ENCODE data around the gene TOP2B.

TOP2B gene

DNA sequence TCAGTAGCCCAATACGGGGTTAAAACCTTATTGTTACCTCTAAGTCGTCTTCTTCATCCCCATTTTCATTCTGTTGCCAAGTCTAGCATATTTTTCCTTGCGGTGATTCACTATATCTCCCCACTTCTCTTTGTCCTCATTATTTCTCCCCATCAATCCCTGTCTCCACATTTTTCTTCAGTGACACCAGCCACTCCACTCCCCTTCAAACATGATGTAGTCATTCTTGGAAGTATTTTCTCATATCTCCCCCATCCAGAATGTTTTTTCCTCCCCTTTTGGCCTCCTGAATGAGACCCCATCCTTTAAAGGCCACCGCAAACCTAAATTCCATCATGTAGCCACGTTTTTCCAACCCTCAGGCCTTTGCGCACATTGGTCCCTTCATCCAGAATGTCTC is 105.9 kb downstream of the TOP2B start:
- Mint-ChIP-seq H3K36me3 (ENCODE audit: low read depth) (peaks cover 13% of the 10 kb centered on the region), H3K27me3 (ENCODE audit: low read depth) (no peaks in the 10 kb centered on the region), H3K4me1 (peaks cover 35% of the 10 kb centered on the region), H3K9me3 (no peaks in the 10 kb centered on the region), H3K27ac (no peak overlapping the region), H3K4me3 (no peak overlapping the region)
- TF ChIP-seq, protein P1, sequence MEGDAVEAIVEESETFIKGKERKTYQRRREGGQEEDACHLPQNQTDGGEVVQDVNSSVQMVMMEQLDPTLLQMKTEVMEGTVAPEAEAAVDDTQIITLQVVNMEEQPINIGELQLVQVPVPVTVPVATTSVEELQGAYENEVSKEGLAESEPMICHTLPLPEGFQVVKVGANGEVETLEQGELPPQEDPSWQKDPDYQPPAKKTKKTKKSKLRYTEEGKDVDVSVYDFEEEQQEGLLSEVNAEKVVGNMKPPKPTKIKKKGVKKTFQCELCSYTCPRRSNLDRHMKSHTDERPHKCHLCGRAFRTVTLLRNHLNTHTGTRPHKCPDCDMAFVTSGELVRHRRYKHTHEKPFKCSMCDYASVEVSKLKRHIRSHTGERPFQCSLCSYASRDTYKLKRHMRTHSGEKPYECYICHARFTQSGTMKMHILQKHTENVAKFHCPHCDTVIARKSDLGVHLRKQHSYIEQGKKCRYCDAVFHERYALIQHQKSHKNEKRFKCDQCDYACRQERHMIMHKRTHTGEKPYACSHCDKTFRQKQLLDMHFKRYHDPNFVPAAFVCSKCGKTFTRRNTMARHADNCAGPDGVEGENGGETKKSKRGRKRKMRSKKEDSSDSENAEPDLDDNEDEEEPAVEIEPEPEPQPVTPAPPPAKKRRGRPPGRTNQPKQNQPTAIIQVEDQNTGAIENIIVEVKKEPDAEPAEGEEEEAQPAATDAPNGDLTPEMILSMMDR (IDR thresholded peaks at IDR 0.05; ENCODE audit: unreplicated experiment in 3 of 3), result no peak

DNA sequence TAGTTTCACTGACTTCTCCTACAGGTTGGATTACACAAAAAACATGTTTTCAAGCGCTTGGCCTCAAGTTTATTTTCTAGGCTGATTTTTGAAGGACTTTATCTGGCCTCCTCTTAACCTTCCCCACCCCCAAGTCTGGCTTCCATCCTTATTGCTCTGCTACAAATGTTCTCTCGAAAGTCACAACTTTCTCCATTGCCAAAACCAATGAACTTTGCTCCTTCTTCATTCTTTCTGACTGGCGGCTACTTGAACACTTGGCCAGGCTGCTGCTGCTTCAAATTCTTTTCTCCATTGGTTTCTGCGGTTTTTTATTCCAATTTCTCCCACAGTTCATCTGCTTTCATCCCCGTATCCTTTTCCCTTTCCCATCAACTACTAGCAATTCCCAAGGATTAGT is 106.6 kb downstream of the TOP2B start:
- TF ChIP-seq, protein P1 (IDR thresholded peaks at IDR 0.05; ENCODE audit: unreplicated experiment in 3 of 3), result no peak
- no peaks in the 10 kb centered on the region for H3K9me3 Mint-ChIP-seq

DNA sequence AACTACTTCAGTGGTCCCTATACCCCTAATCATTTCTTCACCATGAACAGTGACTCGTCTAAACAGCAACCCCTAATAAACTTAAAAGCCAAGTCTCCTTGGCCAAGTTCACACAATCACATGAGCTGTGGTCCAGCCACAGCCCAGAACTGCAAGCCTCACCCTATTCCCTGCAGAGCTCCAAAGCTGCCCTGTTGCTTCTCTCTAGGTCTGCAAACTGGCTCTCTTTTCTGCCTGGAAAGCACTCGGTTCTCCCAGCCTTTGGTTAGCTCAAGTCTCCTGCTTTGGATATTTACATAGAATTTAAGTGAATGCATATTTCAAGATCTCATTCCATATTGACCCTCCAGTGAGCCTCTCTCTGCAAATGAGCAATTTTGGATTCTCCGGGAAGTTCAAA is 107.0 kb downstream of the TOP2B start:
- Mint-ChIP-seq H3K27me3 (ENCODE audit: low read depth) (no peaks in the 10 kb centered on the region), H3K4me3 (no peak overlapping the region), H3K36me3 (ENCODE audit: low read depth) (peaks cover 24% of the 10 kb centered on the region), H3K4me1 (peaks cover 43% of the 10 kb centered on the region), H3K9me3 (no peaks in the 10 kb centered on the region), H3K27ac (no peak overlapping the region)
- TF ChIP-seq, protein P1 (IDR thresholded peaks at IDR 0.05; ENCODE audit: unreplicated experiment in 3 of 3), result no peak

More for the DNA sequence above, 106.6 kb downstream of the TOP2B start:
- Mint-ChIP-seq H3K36me3 (ENCODE audit: low read depth) (peaks cover 20% of the 10 kb centered on the region), H3K27ac (no peak overlapping the region), H3K27me3 (ENCODE audit: low read depth) (no peaks in the 10 kb centered on the region), H3K4me1 (peaks cover 41% of the 10 kb centered on the region), H3K4me3 (no peak overlapping the region)

DNA sequence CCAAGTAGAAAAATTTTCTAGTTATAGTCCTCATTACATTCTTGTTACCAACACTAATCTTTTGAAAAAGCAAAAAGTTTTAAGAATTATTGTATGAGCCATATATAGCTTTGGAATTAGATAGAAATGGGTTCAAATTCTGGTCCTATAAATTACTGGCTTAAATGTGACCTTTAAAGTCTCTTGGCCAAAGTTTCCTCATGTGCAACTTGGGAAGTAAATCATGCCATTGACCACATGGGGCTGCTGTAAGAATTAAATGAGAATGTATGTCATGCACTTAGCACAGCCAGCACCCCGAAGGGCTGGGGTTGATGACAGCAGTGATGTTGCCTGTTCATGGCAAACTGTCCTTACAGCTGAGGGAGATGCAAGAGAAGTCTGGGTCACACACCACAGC is 108.3 kb downstream of the TOP2B start:
- TF ChIP-seq, protein P1 (IDR thresholded peaks at IDR 0.05; ENCODE audit: unreplicated experiment in 3 of 3), result no peak
- no peak overlapping the region for H3K4me3 Mint-ChIP-seq
- peak overlapping the region in 2 of 3 experiments; percentile 41 to 87 for H3K27ac Mint-ChIP-seq
- no peaks in the 10 kb centered on the region for H3K27me3 Mint-ChIP-seq (ENCODE audit: low read depth)
- peaks cover 34% of the 10 kb centered on the region for H3K4me1 Mint-ChIP-seq
- H3K9me3 Mint-ChIP-seq, result no peaks in the 10 kb centered on the region
- peaks cover 32% of the 10 kb centered on the region for H3K36me3 Mint-ChIP-seq (ENCODE audit: low read depth)

DNA sequence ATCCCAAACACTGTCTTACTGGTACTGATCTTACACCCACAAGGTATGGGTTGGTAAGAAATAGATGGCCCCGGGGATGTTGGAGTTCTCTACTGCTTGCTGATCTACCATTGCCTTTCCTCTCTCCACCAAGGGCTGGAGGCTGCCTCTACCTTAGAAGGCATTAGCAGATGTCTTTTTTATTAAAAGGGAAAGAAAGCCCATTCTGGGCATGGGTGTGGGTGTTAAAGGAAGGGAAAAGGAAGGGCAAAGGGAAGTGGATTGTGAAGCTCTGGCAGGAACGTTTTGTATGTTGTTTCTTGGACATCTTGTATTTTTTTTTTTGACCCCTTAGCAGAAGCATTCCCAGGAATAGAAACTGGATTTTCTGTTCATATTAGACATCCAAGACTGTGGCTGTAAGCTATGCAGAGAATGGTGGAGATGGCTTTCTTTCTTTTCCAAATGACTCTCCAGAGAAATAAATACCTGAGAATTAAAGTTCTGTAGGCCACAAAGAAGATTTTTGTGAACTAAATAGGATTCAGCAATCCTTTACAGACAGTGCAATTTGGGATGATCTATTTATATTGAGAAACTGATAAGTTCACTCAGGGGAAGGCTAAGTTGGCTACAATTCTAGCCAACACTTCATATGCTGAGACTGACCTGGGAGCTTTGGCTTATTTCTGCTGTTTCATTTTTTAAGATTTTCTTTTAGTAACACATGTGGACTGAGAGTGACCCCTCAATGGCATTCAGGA is 108.8 kb downstream of the TOP2B start:
- no peaks in the 10 kb centered on the region for H3K27me3 Mint-ChIP-seq (ENCODE audit: low read depth)
- peaks cover 32% of the 10 kb centered on the region for H3K4me1 Mint-ChIP-seq

More for the DNA sequence above, 108.8 kb downstream of the TOP2B start:
- no peak overlapping the region for H3K4me3 Mint-ChIP-seq
- TF ChIP-seq, protein P1 (IDR thresholded peaks at IDR 0.05; ENCODE audit: unreplicated experiment in 3 of 3), result no peak
- H3K27ac Mint-ChIP-seq, result peak overlapping the region; percentile 3 to 87 (median 41)
- no peaks in the 10 kb centered on the region for H3K9me3 Mint-ChIP-seq
- peaks cover 37% of the 10 kb centered on the region for H3K36me3 Mint-ChIP-seq (ENCODE audit: low read depth)
